Hindlimb muscle (tissue), 1 donor: ENCODE data around the gene KANK3. TPM values are rescaled to one million over a fixed set of nuclear protein-coding genes. Genes with fewer than 3 reads are reported as not detected.
A peak's percentile ranks its signal among the peaks of the same experiment; 100 is the strongest.
"Not testable (repeated sequence)": the region's sequence is repeated elsewhere in the genome, so short reads cannot be mapped to it uniquely, and the experiment has no call there.

Experiments
- DNase-seq: peaks from one replicate; pipeline ENCODE4 v3.0.0-alpha.2; 2013
- polyA plus RNA-seq: library from polyadenylated mRNA; unstranded; fragments of 120-200 nt; gene quantifications from one replicate; pipeline ENCODE4 v1.2.1, GENCODE V29; 2013; ENCODE audit not compliant: insufficient read length

Gene KANK3
- polyA plus RNA-seq, 1 donor: 15.8 TPM

GRCh38 chr19:8316351-8317125 lies 26.5 kb downstream of the KANK3 start:
- DNase-seq: no peak

GRCh38 chr19:8314981-8315640 lies 28.0 kb downstream of the KANK3 start:
- DNase-seq: not testable (repeated sequence)

GRCh38 chr19:8311461-8312260 lies 31.4 kb downstream of the KANK3 start:
- no peak for DNase-seq

- DNase-seq: no peak
These were observed 32.6 kb downstream of the KANK3 start for GRCh38 chr19:8310342-8311055.

GRCh38 chr19:8308891-8309291 lies 34.2 kb downstream of the KANK3 start:
- DNase-seq: no peak

GRCh38 chr19:8307965-8308866 lies 34.8 kb downstream of the KANK3 start, which contains the start of gene CD320:
Gene CD320 (minus strand): TSS chr19:8308358. CDS start chr19:8308290, 68 bp downstream.
- DNase-seq: peak; percentile 94

GRCh38 chr19:8307400-8307964 lies 35.6 kb downstream of the KANK3 start:
- no peak for DNase-seq

GRCh38 chr19:8306235-8307054 lies 36.6 kb downstream of the KANK3 start:
- no peak for DNase-seq

- no peak for DNase-seq
These were observed 37.3 kb downstream of the KANK3 start for GRCh38 chr19:8305798-8306197.

GRCh38 chr19:8304841-8305621 lies 38.0 kb downstream of the KANK3 start:
- no peak for DNase-seq

GRCh38 chr19:8302734-8303133 lies 40.3 kb downstream of the KANK3 start:
- DNase-seq: no peak

- no peak for DNase-seq
These were observed 40.7 kb downstream of the KANK3 start for GRCh38 chr19:8302357-8302691.

GRCh38 chr19:8291337-8291736 lies 51.7 kb downstream of the KANK3 start:
- not testable (repeated sequence) for DNase-seq

- DNase-seq: not testable (repeated sequence)
These were observed 66.6 kb downstream of the KANK3 start for GRCh38 chr19:8276508-8276907.

Other genes with a start within 250 kb of the KANK3 start
- 14.4 TPM for gene FBN3, start 193.7 kb downstream of the KANK3 start, polyA plus RNA-seq
- gene CERS4, start 133.9 kb downstream of the KANK3 start, polyA plus RNA-seq: 17.6 TPM
- gene CD320, start 34.9 kb downstream of the KANK3 start, polyA plus RNA-seq: 21.7 TPM
- 33.7 TPM for gene NDUFA7, start 21.9 kb downstream of the KANK3 start, polyA plus RNA-seq
- gene RPS28, start 21.8 kb downstream of the KANK3 start, polyA plus RNA-seq: 729 TPM
- gene ANGPTL4, start 20.9 kb upstream of the KANK3 start, polyA plus RNA-seq: 3.6 TPM
- gene RAB11B, start 47.1 kb upstream of the KANK3 start, polyA plus RNA-seq: 85.3 TPM
- gene MARCHF2, start 70.0 kb upstream of the KANK3 start, polyA plus RNA-seq: 16.9 TPM
- 198 TPM for gene HNRNPM, start 101.7 kb upstream of the KANK3 start, polyA plus RNA-seq
- gene PRAM1, start 159.4 kb upstream of the KANK3 start, polyA plus RNA-seq: 2.9 TPM
- 20.0 TPM for gene ZNF414, start 170.9 kb upstream of the KANK3 start, polyA plus RNA-seq
- 12.3 TPM for gene MYO1F, start 234.2 kb upstream of the KANK3 start, polyA plus RNA-seq